LNCAP (cell line): ENCODE data around the gene EML6.

ENCODE experiments used
- CTCF ChIP-seq: fragments of 450-650 bp; IDR thresholded peaks from 2 replicates; pipeline ENCODE4 v1.5.1; 2017; ENCODE audit warnings: mild to moderate bottlenecking

EML6 gene

GRCh38 chr2:54902763-54903162 is 179.3 kb downstream of the EML6 start:
- no peak for TF ChIP-seq CTCF

DNA sequence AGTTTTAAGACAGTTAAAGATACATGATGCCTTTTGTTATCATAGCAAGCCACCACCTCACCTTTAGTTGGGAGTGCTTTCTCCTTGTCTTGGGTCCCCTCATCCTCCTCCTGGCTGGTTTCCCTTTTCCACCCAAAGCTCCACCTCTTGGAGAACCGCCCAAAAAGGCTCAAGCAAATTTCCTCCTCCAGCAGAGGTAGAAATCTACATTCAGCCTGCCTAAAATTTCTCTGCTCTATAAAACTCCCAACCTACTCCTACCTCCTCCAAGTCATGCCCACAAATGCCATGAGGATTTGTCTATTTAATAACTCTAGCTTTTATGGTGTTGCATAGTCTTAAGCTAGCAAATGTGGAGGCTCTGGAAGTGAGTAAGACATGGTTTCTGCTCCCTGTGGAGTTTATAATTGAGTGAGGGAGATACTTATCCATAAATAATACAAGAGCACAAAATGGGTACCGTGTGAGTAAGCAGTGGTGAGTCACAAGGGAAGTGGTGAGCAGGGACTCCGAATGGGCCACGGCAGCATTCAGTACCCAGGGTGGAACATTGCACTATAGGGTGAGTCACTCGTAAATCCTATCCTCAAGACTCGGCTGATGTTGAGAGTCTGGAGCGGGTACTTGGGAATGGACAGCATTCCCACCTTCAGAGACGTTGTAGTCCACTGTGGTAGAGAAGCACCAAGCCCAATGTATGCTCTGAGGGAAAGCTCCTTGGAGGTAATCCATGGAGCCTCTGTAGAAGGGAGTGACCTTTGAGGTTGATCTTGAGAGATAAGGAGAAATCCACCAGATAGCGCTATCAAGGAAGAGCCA is 180.5 kb downstream of the EML6 start:
- TF ChIP-seq CTCF, result no peak

DNA sequence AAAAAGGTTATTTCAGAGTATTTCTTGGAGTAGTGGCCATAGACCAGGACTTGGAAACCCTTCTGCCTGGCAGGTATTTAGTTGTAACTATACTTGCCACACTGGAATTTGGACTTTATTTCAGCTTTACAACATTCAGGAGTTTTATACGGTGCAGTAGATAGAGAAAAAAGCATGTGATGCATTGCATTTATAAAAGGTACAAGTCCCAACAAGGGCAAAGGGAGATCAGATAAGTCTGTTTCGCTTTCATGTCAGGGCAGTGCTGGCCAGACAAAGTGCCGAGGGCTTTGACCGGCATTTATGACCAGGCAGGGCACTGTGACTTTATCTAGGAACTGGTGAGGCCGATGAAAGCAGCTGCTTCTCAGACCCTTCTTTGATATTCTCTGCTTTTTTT is 181.4 kb downstream of the EML6 start:
- no peak for TF ChIP-seq CTCF

- TF ChIP-seq CTCF, result no peak
These were observed 183.3 kb downstream of the EML6 start for GRCh38 chr2:54906716-54907115.

GRCh38 chr2:54907663-54908062 is 184.2 kb downstream of the EML6 start:
- TF ChIP-seq CTCF, result no peak

GRCh38 chr2:54908591-54908990 is 185.1 kb downstream of the EML6 start:
- no peak for TF ChIP-seq CTCF

GRCh38 chr2:54909001-54909400 is 185.5 kb downstream of the EML6 start:
- no peak for TF ChIP-seq CTCF

DNA sequence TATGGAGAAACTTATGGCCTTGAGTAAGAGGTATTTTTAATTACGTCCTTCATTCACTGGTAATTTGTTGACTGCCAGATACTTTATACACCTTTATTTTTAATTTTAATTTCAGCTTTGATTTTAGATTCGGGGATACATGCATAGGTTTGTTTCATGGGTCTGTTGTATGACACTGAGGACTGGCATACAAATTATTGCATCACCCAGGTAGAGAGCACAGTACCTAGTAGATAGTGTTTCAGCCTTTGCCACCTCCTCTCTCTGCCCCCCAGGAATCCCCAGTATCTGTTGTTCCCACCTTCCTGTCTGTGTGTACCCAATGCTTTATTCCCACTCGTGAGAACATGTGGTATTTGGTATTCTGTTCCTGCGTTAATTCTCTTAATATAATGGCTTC is 188.8 kb downstream of the EML6 start:
- no peak for TF ChIP-seq CTCF
